CD4-positive, alpha-beta memory T cell (primary cell): ENCODE data around the gene FCRL4. TPM values are rescaled to one million over a fixed set of nuclear protein-coding genes. Genes with fewer than 3 reads are reported as not detected.
"Not testable (repeated sequence)": the region's sequence is repeated elsewhere in the genome, so short reads cannot be mapped to it uniquely, and the experiment has no call there.

Experiments used
- CTCF ChIA-PET: fragments of 350-600 bp; sonication (Branson Sonifier 250); formaldehyde crosslinking; loops from one replicate; lab custom pipeline; 2021; ENCODE audit warnings: inconsistent platforms; ENCODE audit not compliant: partially characterized antibody; lab: Charles Lee
- POLR2A ChIA-PET: fragments of 350-600 bp; sonication (Branson Sonifier 250); formaldehyde crosslinking; loops from one replicate; lab custom pipeline; 2021; ENCODE audit not compliant: partially characterized antibody; lab: Charles Lee
- DNase-seq, 5 donors: peaks; one replicate each; pipeline versions ENCODE4 v3.0.0 to v3.0.0-alpha.2; 2020 to 2022; ENCODE audit warnings: mixed read lengths in 1 of 5
- H3K27ac ChIP-seq: one replicate; pipeline ENCODE4 v1.7.0; 2013; ENCODE audit warnings: low read depth, low read length
- H3K27me3 ChIP-seq: 2 replicates; pipeline ENCODE4 v1.7.0; 2013; ENCODE audit warnings: mild to moderate bottlenecking, low read length, moderate library complexity; ENCODE audit not compliant: insufficient read depth
- H3K36me3 ChIP-seq: 2 replicates; pipeline ENCODE4 v1.7.0; 2013; ENCODE audit warnings: mild to moderate bottlenecking, low read length, moderate library complexity; ENCODE audit not compliant: insufficient read depth
- H3K4me1 ChIP-seq: 2 replicates; pipeline ENCODE4 v1.7.0; 2013; ENCODE audit warnings: mild to moderate bottlenecking, low read length, moderate library complexity; ENCODE audit not compliant: insufficient read depth
- H3K4me3 ChIP-seq, 2 donors: one replicate each; pipeline ENCODE4 v1.7.0; 2013; ENCODE audit warnings: low read length in 2 of 2, mild to moderate bottlenecking in 1 of 2
- H3K9me3 ChIP-seq, 2 donors: one replicate each; pipeline ENCODE4 v1.7.0; 2013; ENCODE audit warnings: low read length in 2 of 2, control low read depth in 1 of 2; ENCODE audit not compliant: control insufficient read depth in 1 of 2
- H3K27ac Mint-ChIP-seq, 7 donors: one replicate each; pipeline ENCODE4 v1.8.0; 2020 to 2021; ENCODE audit warnings: mixed read lengths in 7 of 7, mild to moderate bottlenecking in 6 of 7, inconsistent platforms in 3 of 7, moderate library complexity in 3 of 7
- H3K27me3 Mint-ChIP-seq, 2 donors: one replicate each; pipeline ENCODE4 v1.8.0; 2020 to 2021; ENCODE audit warnings: mixed read lengths in 2 of 2
- H3K36me3 Mint-ChIP-seq, 2 donors: one replicate each; pipeline ENCODE4 v1.8.0; 2020 to 2021; ENCODE audit warnings: mixed read lengths in 2 of 2, inconsistent platforms in 1 of 2, mild to moderate bottlenecking in 1 of 2
- H3K4me1 Mint-ChIP-seq, 4 donors: one replicate each; pipeline ENCODE4 v1.8.0; 2020 to 2021; ENCODE audit warnings: mixed read lengths in 4 of 4, mild to moderate bottlenecking in 1 of 4
- H3K4me3 Mint-ChIP-seq, 8 donors: one replicate each; pipeline ENCODE4 v1.8.0; 2020 to 2021; ENCODE audit warnings: mixed read lengths in 8 of 8, mild to moderate bottlenecking in 7 of 8, moderate library complexity in 6 of 8, inconsistent platforms in 3 of 8
- H3K9me3 Mint-ChIP-seq, 8 donors: one replicate each; pipeline ENCODE4 v1.8.0; 2020 to 2021; ENCODE audit warnings: mixed read lengths in 8 of 8, mild to moderate bottlenecking in 5 of 8, inconsistent platforms in 3 of 8, moderate library complexity in 1 of 8
- intact Hi-C: fragments of 100-400 bp; cut with micrococcal nuclease; formaldehyde crosslinking; loops from one replicate; pipeline ENCODE4 v1.15.1; 2023
- polyA plus RNA-seq, 2 donors: library from polyadenylated mRNA; unstranded; fragments of 300-500 nt; fragmentation: Illumina TruSeq; gene quantifications; one replicate each; pipeline ENCODE4 v1.2.3, GENCODE V29; 2021
- total RNA-seq, 2 experiments: library from RNA; stranded (reverse); gene quantifications; one replicate each; pipeline ENCODE4 v1.2.3, GENCODE V29; 2021

Gene FCRL4
- total and polyA plus RNA-seq, 4 experiments from 2014 or later: not detected

DNA sequence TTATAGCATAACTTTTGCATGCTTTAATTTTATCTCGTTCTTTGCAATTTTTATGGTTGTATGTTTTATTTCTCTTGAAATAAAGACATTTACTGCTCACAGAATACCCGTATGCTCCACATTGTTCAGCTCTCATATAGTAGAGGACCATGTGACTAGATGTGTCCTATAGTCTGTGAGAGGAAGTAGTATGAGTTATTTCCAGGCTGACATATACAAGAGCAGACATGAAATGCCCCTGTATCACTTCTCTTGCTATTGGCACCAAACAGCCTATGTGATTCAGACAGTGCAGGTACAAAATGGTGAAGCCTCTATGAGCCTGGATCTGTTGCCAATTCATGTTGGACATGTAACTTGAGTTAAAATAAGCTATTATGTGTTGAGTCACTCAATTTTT is 39.8 kb downstream of the FCRL4 start:
- no peak overlapping the region for H3K4me3 ChIP-seq
- H3K27me3 ChIP-seq: no peaks in the 10 kb centered on the region
- H3K36me3 ChIP-seq: no peaks in the 10 kb centered on the region
- DNase-seq: no peak
- ChIA-PET POLR2A (no interaction called here), CTCF (no interaction called here)
- no peak overlapping the region for H3K4me3 Mint-ChIP-seq
- H3K27me3 Mint-ChIP-seq: peaks cover 2 to 5% of the 10 kb centered on the region in 2 donors
- no peaks in the 10 kb centered on the region for H3K36me3 Mint-ChIP-seq
- intact Hi-C loops: no loop called here
- H3K27ac ChIP-seq: no peak overlapping the region
- H3K4me1 Mint-ChIP-seq: no peaks in the 10 kb centered on the region
- H3K9me3 ChIP-seq: no peaks in the 10 kb centered on the region
- no peaks in the 10 kb centered on the region for H3K4me1 ChIP-seq
- peaks cover 0 to 3% (median 0%) of the 10 kb centered on the region in 8 donors for H3K9me3 Mint-ChIP-seq
- H3K27ac Mint-ChIP-seq: no peak overlapping the region

DNA sequence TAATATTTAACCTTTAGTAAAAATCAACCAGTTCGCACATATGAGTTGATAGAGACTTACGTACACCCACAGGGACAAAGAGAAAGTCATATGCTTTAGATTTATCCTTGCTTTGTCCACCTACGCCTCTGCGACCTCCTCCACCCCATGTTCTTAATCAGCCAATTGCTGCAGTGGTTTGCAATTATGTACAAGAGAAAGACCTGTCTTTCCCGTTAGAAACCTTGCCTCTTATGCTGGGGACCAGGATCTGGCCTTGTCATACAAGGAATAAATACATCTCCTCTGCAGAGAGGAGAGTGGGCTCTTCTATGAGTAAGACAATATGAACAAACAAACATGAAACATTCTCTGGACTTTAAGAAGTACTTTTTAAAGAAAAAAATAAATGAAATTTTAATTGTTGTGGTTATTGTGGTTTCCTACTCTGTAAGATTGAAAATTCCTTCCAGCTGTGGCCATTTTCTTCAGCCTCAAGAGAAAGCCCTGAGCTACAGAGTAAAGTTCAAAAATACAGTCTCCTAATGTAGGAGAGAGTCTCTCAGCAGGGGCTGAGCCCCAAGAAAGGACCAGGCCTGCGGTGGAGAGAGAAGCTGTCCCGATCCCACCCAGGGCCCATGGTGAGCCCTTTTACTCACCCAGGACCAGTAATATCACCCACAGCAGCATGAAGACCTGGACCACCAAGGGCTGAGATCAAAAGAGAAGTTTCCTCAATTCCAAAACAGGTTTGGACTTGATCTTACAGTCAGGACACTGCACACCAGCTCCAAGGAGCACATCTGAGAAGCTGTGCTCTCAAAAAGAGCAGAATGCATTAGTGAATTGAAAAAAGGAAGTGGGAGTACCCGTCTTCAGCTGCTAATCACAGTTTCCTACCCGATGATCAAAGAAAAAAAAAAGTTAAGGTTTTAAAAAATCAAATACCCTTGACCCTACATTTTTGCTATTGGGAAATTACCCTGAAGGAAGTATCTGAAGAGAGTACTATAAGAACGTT is 45.9 kb downstream of the FCRL4 start, which contains the start of gene FCRL5:
TSS of gene FCRL5 (minus strand) at position 822 of the 1,000 bp plus-strand sequence. CDS start at position 669, 153 bp downstream.
- no peak within 1 kb of the TSS for H3K4me3 ChIP-seq
- intact Hi-C loops: no loop called here

GRCh38 chr1:157548081-157548480 is 49.8 kb downstream of the FCRL4 start:
- POLR2A ChIA-PET, H3K27me3 ChIP-seq, H3K4me3 Mint-ChIP-seq, H3K27ac Mint-ChIP-seq, H3K9me3 Mint-ChIP-seq, intact Hi-C loops, H3K9me3 ChIP-seq, CTCF ChIA-PET, H3K4me3 ChIP-seq, H3K36me3 Mint-ChIP-seq, H3K4me1 ChIP-seq, H3K36me3 ChIP-seq, H3K27ac ChIP-seq, H3K4me1 Mint-ChIP-seq, DNase-seq: not testable (repeated sequence)
- H3K27me3 Mint-ChIP-seq: peaks cover 11 to 16% of the 10 kb centered on the region in 2 donors

More for the DNA sequence above, 45.9 kb downstream of the FCRL4 start, which contains the start of gene FCRL5:
- POLR2A ChIA-PET: no interaction called here
- peaks cover 0 to 4% (median 0%) of the 10 kb centered on the region in 8 donors for H3K9me3 Mint-ChIP-seq
- H3K27me3 Mint-ChIP-seq: peaks cover 9 to 13% of the 10 kb centered on the region in 2 donors
- no peaks in the 10 kb centered on the region for H3K36me3 Mint-ChIP-seq
- Histone ChIP-seq H3K27me3 (no peaks in the 10 kb centered on the region), H3K9me3 (no peaks in the 10 kb centered on the region), H3K36me3 (no peaks in the 10 kb centered on the region), H3K4me1 (no peaks in the 10 kb centered on the region), H3K27ac (no peak within 1 kb of the TSS)
- no peak for DNase-seq
- H3K27ac Mint-ChIP-seq: no peak within 1 kb of the TSS
- peaks cover 0 to 5% (median 2%) of the 10 kb centered on the region in 4 donors for H3K4me1 Mint-ChIP-seq
- CTCF ChIA-PET: no interaction called here
- H3K4me3 Mint-ChIP-seq: no peak within 1 kb of the TSS

DNA sequence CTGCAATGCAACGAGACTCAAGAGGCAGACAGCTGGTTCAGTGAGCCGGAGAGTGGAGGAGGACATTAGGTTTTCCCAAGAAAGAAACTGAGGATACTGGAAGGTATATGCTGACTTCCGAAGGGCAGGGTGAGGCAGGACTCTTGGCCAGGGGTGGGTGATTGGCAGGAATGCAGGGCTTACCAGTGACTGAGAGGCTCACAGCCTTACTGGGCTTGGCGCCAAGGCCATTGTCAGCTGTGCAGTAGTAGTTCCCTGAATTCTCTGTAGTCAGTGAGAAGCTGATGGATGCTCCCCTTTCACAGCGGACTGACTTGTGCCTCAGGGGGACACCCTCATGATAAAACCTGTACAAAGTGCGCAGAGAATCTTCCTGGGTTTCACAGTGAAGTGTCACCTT is 55.2 kb downstream of the FCRL4 start:
- H3K4me1 ChIP-seq: no peaks in the 10 kb centered on the region
- H3K9me3 ChIP-seq: no peaks in the 10 kb centered on the region
- no peak overlapping the region for H3K4me3 Mint-ChIP-seq
- no peaks in the 10 kb centered on the region for H3K36me3 ChIP-seq
- no peaks in the 10 kb centered on the region for H3K4me1 Mint-ChIP-seq
- POLR2A ChIA-PET: no interaction called here
- H3K27ac ChIP-seq: no peak overlapping the region
- H3K27ac Mint-ChIP-seq: no peak overlapping the region
- peaks cover 0 to 3% (median 0%) of the 10 kb centered on the region in 8 donors for H3K9me3 Mint-ChIP-seq
- CTCF ChIA-PET: interaction anchor here (0.6 kb wide), 1 partner anchor 519 kb away, joined by 4 read pairs; no protein-coding TSS in a partner anchor
- no peak overlapping the region for H3K4me3 ChIP-seq
- H3K27me3 Mint-ChIP-seq: peaks cover 6 to 17% of the 10 kb centered on the region in 2 donors
- no peaks in the 10 kb centered on the region for H3K27me3 ChIP-seq
- intact Hi-C loops: no loop called here
- no peak for DNase-seq
- H3K36me3 Mint-ChIP-seq: no peaks in the 10 kb centered on the region

- Mint-ChIP-seq H3K9me3 (peaks cover 0 to 7% (median 0%) of the 10 kb centered on the region in 8 donors), H3K27ac (no peak overlapping the region), H3K27me3 (peaks cover 12% of the 10 kb centered on the region in 2 donors), H3K4me3 (no peak overlapping the region), H3K4me1 (peaks cover 0 to 3% (median 0%) of the 10 kb centered on the region in 4 donors), H3K36me3 (no peaks in the 10 kb centered on the region)
- Histone ChIP-seq H3K27ac (no peak overlapping the region), H3K4me3 (no peak overlapping the region), H3K4me1 (no peaks in the 10 kb centered on the region), H3K9me3 (no peaks in the 10 kb centered on the region), H3K27me3 (no peaks in the 10 kb centered on the region), H3K36me3 (no peaks in the 10 kb centered on the region)
- intact Hi-C loops: no loop called here
- no peak for DNase-seq
- ChIA-PET POLR2A (no interaction called here), CTCF (no interaction called here)
Observed at GRCh38 chr1:157540852-157541251, 57.0 kb downstream of the FCRL4 start.

DNA sequence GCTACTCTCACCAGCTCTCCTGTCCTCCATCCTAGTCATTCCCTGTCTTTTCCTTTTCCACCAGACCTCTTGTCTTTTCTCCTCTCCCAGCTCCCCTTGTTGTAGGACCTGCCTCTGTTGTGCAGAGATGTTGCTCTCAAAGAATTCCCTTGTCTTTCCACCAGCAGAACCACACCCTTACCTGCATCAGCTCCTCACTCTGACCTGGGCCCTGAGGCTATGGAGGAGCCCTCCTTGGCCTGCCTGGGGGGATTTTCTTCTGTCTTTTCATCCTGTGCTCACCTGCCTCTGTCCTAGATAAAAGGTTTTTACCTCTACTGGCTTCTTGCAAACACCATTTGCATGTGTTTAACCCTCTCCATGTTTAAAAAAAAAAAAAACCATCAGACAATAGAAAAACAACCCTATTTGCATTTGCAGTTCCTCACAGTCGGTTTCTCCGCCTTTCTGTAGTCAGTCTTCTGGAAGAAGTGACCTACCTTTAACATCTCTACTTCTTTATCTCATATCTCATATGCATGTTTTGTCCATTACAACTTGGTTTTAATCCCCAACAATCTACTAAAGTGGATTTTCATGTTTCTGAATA is 57.6 kb downstream of the FCRL4 start:
- H3K27me3 ChIP-seq: no peaks in the 10 kb centered on the region
- CTCF ChIA-PET: no interaction called here
- no peak overlapping the region for H3K4me3 ChIP-seq
- POLR2A ChIA-PET: no interaction called here
- H3K27ac Mint-ChIP-seq: no peak overlapping the region
- peaks cover 0 to 7% (median 0%) of the 10 kb centered on the region in 8 donors for H3K9me3 Mint-ChIP-seq
- no peaks in the 10 kb centered on the region for H3K36me3 Mint-ChIP-seq
- H3K4me3 Mint-ChIP-seq: no peak overlapping the region
- peaks cover 12% of the 10 kb centered on the region in 2 donors for H3K27me3 Mint-ChIP-seq
- no peak for DNase-seq
- H3K4me1 ChIP-seq: no peaks in the 10 kb centered on the region
- intact Hi-C loops: no loop called here
- no peaks in the 10 kb centered on the region for H3K9me3 ChIP-seq
- peaks cover 0 to 3% (median 0%) of the 10 kb centered on the region in 4 donors for H3K4me1 Mint-ChIP-seq
- H3K27ac ChIP-seq: no peak overlapping the region
- H3K36me3 ChIP-seq: no peaks in the 10 kb centered on the region

DNA sequence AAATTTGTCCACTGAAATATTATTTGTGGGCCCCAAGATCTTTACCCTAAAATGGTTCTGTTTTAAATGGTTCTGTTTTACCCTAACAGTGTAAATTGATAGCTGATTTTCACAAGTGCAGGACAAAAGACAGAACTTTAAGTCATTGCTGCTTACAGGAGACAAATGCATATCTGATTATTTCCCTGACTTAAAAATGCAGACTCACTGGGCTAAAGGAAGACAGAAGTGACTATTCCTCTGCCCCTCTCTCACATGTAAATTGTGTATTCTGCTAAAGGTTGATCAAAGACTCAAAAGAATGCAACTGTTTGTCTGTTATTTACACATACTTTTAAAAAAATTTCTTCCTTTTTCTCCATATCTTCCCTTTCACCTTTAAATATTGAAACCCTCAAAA is 58.3 kb downstream of the FCRL4 start:
- Histone ChIP-seq H3K4me3 (no peak overlapping the region), H3K4me1 (no peaks in the 10 kb centered on the region), H3K36me3 (no peaks in the 10 kb centered on the region), H3K9me3 (no peaks in the 10 kb centered on the region), H3K27me3 (no peaks in the 10 kb centered on the region), H3K27ac (no peak overlapping the region)
- H3K9me3 Mint-ChIP-seq: peaks cover 0 to 7% (median 0%) of the 10 kb centered on the region in 8 donors
- peaks cover 0 to 3% (median 0%) of the 10 kb centered on the region in 4 donors for H3K4me1 Mint-ChIP-seq
- DNase-seq: no peak
- no peaks in the 10 kb centered on the region for H3K36me3 Mint-ChIP-seq
- no peak overlapping the region for H3K4me3 Mint-ChIP-seq
- POLR2A ChIA-PET: no interaction called here
- H3K27me3 Mint-ChIP-seq: peaks cover 10 to 12% of the 10 kb centered on the region in 2 donors
- no peak overlapping the region for H3K27ac Mint-ChIP-seq
- CTCF ChIA-PET: no interaction called here
- intact Hi-C loops: no loop called here
